Tibial nerve (tissue), 4 donors: ENCODE measurements around the gene PTMA.

Experiments
- EP300 ChIP-seq, 2 donors: sonication (generic); formaldehyde crosslinking; IDR thresholded peaks; one replicate each; pipeline ENCODE4 v1.6.1; 2017; ENCODE audit warnings: antibody characterized with exemption in 2 of 2, mild to moderate bottlenecking in 1 of 2
- POLR2A ChIP-seq, 2 donors: fragments of 450-650 bp; IDR thresholded peaks; one replicate each; pipeline ENCODE4 v1.6.1; 2017; ENCODE audit warnings: antibody characterized with exemption in 2 of 2, mild to moderate bottlenecking in 2 of 2, moderate library complexity in 2 of 2
- TF ChIP-seq, protein P1 (sequence below), 5 experiments: fragments of 200-600 bp in 3 of 5; fragments of 450-650 bp in 2 of 5; sonication (generic) in 3 of 5; IDR thresholded peaks; one replicate each; pipeline ENCODE4 v1.5.1; 2016 to 2019; ENCODE audit warnings: antibody characterized with exemption in 5 of 5, mild to moderate bottlenecking in 3 of 5, moderate library complexity in 2 of 5

DNA sequence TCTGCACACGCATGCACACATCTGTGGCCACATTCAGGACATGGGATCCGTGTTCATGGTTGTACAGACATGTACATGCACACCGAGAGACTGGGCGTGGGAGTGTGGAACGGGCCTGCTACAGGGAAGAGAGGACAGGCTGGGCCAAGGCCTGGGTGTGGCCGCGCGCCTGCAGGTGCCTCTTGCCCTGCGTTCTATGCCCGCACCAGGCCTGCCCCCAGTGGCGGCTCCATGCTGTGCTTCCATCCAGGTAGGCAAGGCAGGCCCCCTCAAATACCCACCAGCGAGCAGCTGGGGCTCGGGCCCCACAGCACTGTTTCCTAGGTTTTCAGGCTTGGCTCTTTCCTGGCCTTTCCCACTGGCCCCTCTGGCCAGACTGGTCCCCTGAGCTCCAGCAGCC lies 15.5 kb upstream of the PTMA start:
- TF ChIP-seq EP300 (IDR thresholded peaks at IDR 0.05) = no peak
- TF ChIP-seq, protein P1, sequence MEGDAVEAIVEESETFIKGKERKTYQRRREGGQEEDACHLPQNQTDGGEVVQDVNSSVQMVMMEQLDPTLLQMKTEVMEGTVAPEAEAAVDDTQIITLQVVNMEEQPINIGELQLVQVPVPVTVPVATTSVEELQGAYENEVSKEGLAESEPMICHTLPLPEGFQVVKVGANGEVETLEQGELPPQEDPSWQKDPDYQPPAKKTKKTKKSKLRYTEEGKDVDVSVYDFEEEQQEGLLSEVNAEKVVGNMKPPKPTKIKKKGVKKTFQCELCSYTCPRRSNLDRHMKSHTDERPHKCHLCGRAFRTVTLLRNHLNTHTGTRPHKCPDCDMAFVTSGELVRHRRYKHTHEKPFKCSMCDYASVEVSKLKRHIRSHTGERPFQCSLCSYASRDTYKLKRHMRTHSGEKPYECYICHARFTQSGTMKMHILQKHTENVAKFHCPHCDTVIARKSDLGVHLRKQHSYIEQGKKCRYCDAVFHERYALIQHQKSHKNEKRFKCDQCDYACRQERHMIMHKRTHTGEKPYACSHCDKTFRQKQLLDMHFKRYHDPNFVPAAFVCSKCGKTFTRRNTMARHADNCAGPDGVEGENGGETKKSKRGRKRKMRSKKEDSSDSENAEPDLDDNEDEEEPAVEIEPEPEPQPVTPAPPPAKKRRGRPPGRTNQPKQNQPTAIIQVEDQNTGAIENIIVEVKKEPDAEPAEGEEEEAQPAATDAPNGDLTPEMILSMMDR (IDR thresholded peaks at IDR 0.05) = no peak
- no peak for TF ChIP-seq POLR2A (IDR thresholded peaks at IDR 0.05)
